Measurements from ENCODE around the gene PIGV. TPM values are rescaled to one million over a fixed set of nuclear protein-coding genes. Genes with fewer than 3 reads are reported as not detected.
"Not testable (repeated sequence)": the region's sequence is repeated elsewhere in the genome, so short reads cannot be mapped to it uniquely, and the experiment has no call there.

Gene PIGV
- total RNA-seq, 2 experiments from 2014 or later: 3.8 to 4.7 TPM

DNA sequence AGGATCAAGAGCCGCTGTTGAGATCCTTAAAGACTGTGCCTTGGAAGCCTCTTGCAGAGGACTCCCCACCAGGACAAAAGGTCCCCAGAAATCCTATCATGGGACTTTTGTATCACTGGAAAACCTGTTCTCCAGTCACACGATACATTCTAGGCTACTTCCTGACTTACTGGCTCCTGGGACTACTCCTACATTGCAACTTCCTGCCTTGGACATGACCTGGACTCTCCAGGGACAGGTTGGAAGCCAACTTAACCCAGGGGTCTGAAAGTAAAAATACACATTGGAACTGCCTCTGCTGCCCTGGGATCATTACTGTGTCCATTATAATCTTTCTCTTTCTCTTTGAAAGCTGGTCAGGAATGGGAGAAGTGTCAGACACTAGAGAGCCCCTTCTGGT, 9.9 kb downstream of the PIGV start:
- POLR2A ChIA-PET: interaction anchor here (0.9 kb wide), 1 partner anchor 105 kb away, joined by 3 read pairs; no protein-coding TSS in a partner anchor
- Histone ChIP-seq H3K36me3 (ENCODE audit: insufficient read depth, low read length) (peaks cover 30% of the 10 kb centered on the region), H3K4me1 (ENCODE audit: insufficient read depth, low read length) (peaks cover 35% of the 10 kb centered on the region), H3K27me3 (ENCODE audit: control insufficient read depth in 1 of 2, insufficient read depth in 2 of 2, low read length in 2 of 2) (no peaks in the 10 kb centered on the region), H3K9me3 (ENCODE audit: control insufficient read depth in 1 of 2, insufficient read depth in 1 of 2, low read length in 2 of 2) (no peaks in the 10 kb centered on the region), H3K4me3 (ENCODE audit: low read length) (no peak overlapping the region), H3K27ac (ENCODE audit: low read depth in 1 of 2, low read length in 2 of 2) (peak overlapping the region in 1 of 2 donors; percentile 4)
- intact Hi-C loops (cut with DNase I, micrococcal nuclease): no loop called here
- ATAC-seq (ENCODE audit: poor library complexity) (no peak), DNase-seq (no peak)
- CTCF ChIA-PET: interaction anchor here (1.3 kb wide), 1 partner anchor 36 kb away, joined by 4 read pairs; no protein-coding TSS in a partner anchor
- H3K9me3 Mint-ChIP-seq: no peaks in the 10 kb centered on the region
- H3K27ac Mint-ChIP-seq: no peak overlapping the region
- H3K36me3 Mint-ChIP-seq (ENCODE audit: low read depth): peaks cover 43% of the 10 kb centered on the region
- no peak overlapping the region for H3K4me3 Mint-ChIP-seq
- TF ChIP-seq, protein P1, sequence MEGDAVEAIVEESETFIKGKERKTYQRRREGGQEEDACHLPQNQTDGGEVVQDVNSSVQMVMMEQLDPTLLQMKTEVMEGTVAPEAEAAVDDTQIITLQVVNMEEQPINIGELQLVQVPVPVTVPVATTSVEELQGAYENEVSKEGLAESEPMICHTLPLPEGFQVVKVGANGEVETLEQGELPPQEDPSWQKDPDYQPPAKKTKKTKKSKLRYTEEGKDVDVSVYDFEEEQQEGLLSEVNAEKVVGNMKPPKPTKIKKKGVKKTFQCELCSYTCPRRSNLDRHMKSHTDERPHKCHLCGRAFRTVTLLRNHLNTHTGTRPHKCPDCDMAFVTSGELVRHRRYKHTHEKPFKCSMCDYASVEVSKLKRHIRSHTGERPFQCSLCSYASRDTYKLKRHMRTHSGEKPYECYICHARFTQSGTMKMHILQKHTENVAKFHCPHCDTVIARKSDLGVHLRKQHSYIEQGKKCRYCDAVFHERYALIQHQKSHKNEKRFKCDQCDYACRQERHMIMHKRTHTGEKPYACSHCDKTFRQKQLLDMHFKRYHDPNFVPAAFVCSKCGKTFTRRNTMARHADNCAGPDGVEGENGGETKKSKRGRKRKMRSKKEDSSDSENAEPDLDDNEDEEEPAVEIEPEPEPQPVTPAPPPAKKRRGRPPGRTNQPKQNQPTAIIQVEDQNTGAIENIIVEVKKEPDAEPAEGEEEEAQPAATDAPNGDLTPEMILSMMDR (IDR thresholded peaks at IDR 0.05): no peak
- no peaks in the 10 kb centered on the region for H3K27me3 Mint-ChIP-seq
- H3K4me1 Mint-ChIP-seq (ENCODE audit: low read depth): peaks cover 30% of the 10 kb centered on the region

DNA sequence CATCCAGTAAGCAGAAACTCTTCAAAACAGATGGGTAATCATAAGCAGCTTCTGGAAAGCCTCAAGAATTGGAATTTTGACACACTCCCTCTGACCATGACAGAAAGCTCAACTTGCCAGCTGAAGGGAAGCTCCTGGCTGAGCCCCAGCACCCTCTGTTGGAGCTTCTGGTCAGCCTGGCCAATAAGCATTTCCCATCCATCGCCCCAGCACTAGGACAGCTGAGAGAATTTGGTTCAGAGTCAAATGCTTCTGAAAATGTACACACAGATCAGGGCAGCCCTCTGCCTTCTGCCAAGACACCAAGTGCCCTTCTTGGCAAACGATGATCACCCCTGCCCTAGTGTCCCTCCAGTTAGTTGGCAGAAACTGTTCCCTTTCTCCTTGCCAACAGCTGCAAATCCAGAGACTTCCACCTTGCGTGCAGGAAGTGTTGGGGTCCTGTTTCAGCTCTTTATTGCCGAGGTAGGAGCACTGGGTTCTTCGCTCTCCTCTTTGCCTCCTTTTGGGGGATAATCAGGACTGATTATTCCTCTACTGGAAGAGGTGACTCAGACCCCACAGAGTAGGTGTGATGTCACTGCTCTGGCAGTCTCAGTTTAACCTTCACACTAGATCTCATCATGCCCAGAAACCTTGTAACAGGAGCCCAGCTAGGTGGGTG, 11.9 kb downstream of the PIGV start:
- no peak overlapping the region for H3K4me3 Mint-ChIP-seq
- H3K27ac Mint-ChIP-seq: peak overlapping the region; percentile 92
- POLR2A ChIA-PET: interaction anchor here (0.6 to 2.4 kb wide), 9 partner anchors 9 to 367 kb away, joined by 3 to 12 read pairs (median 3); partner anchors contain the start of genes ARID1A, DHDDS, GPN2 and PIGV
- no peaks in the 10 kb centered on the region for H3K9me3 ChIP-seq (ENCODE audit: control insufficient read depth in 1 of 2, insufficient read depth in 1 of 2, low read length in 2 of 2)
- no peaks in the 10 kb centered on the region for H3K9me3 Mint-ChIP-seq
- H3K4me1 ChIP-seq (ENCODE audit: insufficient read depth, low read length): peaks cover 35% of the 10 kb centered on the region
- CTCF ChIA-PET: interaction anchor here (1.0 to 2.8 kb wide), 4 partner anchors 11 to 197 kb away, joined by 3 to 32 read pairs (median 8); partner anchors contain the start of gene PIGV
- H3K27me3 ChIP-seq (ENCODE audit: control insufficient read depth in 1 of 2, insufficient read depth in 2 of 2, low read length in 2 of 2): no peaks in the 10 kb centered on the region
- H3K36me3 ChIP-seq (ENCODE audit: insufficient read depth, low read length): peaks cover 19% of the 10 kb centered on the region
- peak in 1 of 14 experiments; percentile 43 for DNase-seq
- H3K4me3 ChIP-seq (ENCODE audit: low read length): no peak overlapping the region
- H3K36me3 Mint-ChIP-seq (ENCODE audit: low read depth): peaks cover 24% of the 10 kb centered on the region
- no peaks in the 10 kb centered on the region for H3K27me3 Mint-ChIP-seq
- H3K27ac ChIP-seq (ENCODE audit: low read depth in 1 of 2, low read length in 2 of 2): peak overlapping the region; percentile 61 to 67
- TF ChIP-seq, protein P1 (IDR thresholded peaks at IDR 0.05): no peak
- peak; percentile 49 for ATAC-seq (ENCODE audit: poor library complexity)
- intact Hi-C loops (cut with DNase I, micrococcal nuclease): no loop called here
- H3K4me1 Mint-ChIP-seq (ENCODE audit: low read depth): peaks cover 30% of the 10 kb centered on the region

DNA sequence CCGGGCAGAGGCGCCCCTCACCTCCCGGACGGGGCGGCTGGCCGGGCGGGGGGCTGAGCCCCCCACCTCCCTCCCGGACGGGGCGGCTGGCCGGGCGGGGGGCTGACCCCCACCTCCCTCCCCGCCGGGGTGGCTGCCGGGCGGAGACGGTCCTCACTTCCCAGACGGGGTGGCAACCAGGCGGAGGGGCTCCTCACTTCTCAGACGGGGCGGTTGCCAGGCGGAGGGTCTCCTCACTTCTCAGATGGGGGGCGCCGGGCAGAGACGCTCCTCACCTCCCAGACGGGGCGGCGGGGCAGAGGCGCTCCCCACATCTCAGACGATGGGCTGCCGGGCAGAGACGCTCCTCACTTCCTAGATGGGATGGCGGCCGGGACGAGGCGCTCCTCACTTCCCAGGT, 16.2 kb downstream of the PIGV start:
- peaks cover 35% of the 10 kb centered on the region for H3K4me1 ChIP-seq (ENCODE audit: insufficient read depth, low read length)
- H3K27ac Mint-ChIP-seq; H3K27ac ChIP-seq (ENCODE audit: low read depth in 1 of 2, low read length in 2 of 2); H3K27me3 Mint-ChIP-seq; H3K36me3 ChIP-seq (ENCODE audit: insufficient read depth, low read length); H3K9me3 Mint-ChIP-seq; CTCF ChIA-PET; H3K4me3 Mint-ChIP-seq; POLR2A ChIA-PET; H3K27me3 ChIP-seq (ENCODE audit: control insufficient read depth in 1 of 2, insufficient read depth in 2 of 2, low read length in 2 of 2); H3K9me3 ChIP-seq (ENCODE audit: control insufficient read depth in 1 of 2, insufficient read depth in 1 of 2, low read length in 2 of 2); intact Hi-C loops (cut with DNase I, micrococcal nuclease); ATAC-seq (ENCODE audit: poor library complexity); DNase-seq; H3K36me3 Mint-ChIP-seq (ENCODE audit: low read depth); H3K4me3 ChIP-seq (ENCODE audit: low read length): not testable (repeated sequence)
- peaks cover 34% of the 10 kb centered on the region for H3K4me1 Mint-ChIP-seq (ENCODE audit: low read depth)
